Measurements from ENCODE around the gene GDF7. TPM values are rescaled to one million over a fixed set of nuclear protein-coding genes. Genes with fewer than 3 reads are reported as not detected.

GDF7 gene
- polyA plus RNA-seq, 1 of the 3 experiments (the other 2 are of a cell fraction): 0.02 TPM

DNA sequence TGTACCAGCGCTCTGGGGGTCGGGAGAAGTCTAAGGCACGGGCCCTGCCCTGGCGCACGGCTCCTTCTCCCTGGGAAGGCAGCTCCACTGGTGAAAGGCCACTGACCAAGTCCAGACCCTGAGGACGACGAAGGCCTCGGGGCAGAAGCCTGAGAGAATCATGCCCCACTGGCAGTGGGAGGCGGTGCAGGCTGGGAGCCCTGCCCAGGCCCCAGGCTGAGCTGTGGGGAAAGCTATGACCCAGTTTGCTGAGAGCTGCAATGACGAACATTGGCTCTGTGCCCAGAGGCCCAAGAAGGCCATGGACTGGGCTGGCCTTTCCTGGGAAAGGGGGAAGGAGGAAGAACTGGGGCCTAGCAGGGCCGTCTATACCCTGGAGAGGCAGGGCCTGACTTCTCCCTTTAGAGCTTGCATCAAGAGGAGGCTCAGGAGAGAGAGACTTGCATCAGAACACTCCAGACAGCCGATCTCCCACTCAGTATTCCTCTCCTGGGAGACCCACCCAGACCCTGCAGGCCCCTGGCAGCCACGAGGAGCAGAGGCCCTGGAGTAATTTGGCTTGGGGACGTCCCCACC, 49.0 kb upstream of the GDF7 start (continued):
- TF ChIP-seq, protein P1, sequence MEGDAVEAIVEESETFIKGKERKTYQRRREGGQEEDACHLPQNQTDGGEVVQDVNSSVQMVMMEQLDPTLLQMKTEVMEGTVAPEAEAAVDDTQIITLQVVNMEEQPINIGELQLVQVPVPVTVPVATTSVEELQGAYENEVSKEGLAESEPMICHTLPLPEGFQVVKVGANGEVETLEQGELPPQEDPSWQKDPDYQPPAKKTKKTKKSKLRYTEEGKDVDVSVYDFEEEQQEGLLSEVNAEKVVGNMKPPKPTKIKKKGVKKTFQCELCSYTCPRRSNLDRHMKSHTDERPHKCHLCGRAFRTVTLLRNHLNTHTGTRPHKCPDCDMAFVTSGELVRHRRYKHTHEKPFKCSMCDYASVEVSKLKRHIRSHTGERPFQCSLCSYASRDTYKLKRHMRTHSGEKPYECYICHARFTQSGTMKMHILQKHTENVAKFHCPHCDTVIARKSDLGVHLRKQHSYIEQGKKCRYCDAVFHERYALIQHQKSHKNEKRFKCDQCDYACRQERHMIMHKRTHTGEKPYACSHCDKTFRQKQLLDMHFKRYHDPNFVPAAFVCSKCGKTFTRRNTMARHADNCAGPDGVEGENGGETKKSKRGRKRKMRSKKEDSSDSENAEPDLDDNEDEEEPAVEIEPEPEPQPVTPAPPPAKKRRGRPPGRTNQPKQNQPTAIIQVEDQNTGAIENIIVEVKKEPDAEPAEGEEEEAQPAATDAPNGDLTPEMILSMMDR (IDR thresholded peaks at IDR 0.05): peak; percentile 56

- H3K36me3 ChIP-seq (replicated peaks in 1 of 2; ENCODE audit: control insufficient read depth in 1 of 2, insufficient read depth in 2 of 2, low read length in 1 of 2): peaks cover 0 to 26% of the 10 kb centered on the region in 2 experiments
- H3F3A ChIP-seq (replicated peaks; ENCODE audit: insufficient read depth): no peaks in the 10 kb centered on the region
- no peaks in the 10 kb centered on the region for H3K27me3 ChIP-seq (ENCODE audit: insufficient read depth)
- 94% methylated on average over 9 of the region's 10 CpGs for WGBS (ENCODE audit: low lambda C conversion rate)
- no peaks in the 10 kb centered on the region for H3K9me3 ChIP-seq
- POLR2A ChIA-PET: interaction anchor here (1.1 to 2.4 kb wide), 2 partner anchors 168 to 171 kb away, joined by 4 to 18 read pairs; partner anchors contain the start of gene RHOB
- peak overlapping the region; percentile 67 to 90 for H3K27ac ChIP-seq (ENCODE audit: low read depth in 2 of 2, low read length in 1 of 2)
- H3K9me2 ChIP-seq: no peaks in the 10 kb centered on the region
- H3K4me3 ChIP-seq (ENCODE audit: low read depth in 2 of 2, low read length in 1 of 2): no peak overlapping the region
- H3K4me2 ChIP-seq: peak overlapping the region; percentile 24; the same call in 1 of the 2 replicates
- H3K9ac ChIP-seq: peak overlapping the region; percentile 80
- no peaks in the 10 kb centered on the region for H4K20me1 ChIP-seq (ENCODE audit: insufficient read depth)
- TF ChIP-seq NRF1 (IDR thresholded peaks at IDR 0.05; ENCODE audit: low read depth, low read length): no peak
- TF ChIP-seq CHD2 (IDR thresholded peaks at IDR 0.05; ENCODE audit: low read length, partially characterized antibody): no peak
- TF ChIP-seq EZH2phosphoT487 (IDR thresholded peaks at IDR 0.05; ENCODE audit: borderline replicate concordance, low read depth): no peak
- TF ChIP-seq USF1 (IDR thresholded peaks at IDR 0.05; ENCODE audit: borderline replicate concordance, low read depth): no peak
- no peak for TF ChIP-seq NFIC (IDR thresholded peaks at IDR 0.05; ENCODE audit: borderline replicate concordance)
- TF ChIP-seq, protein P1 (IDR thresholded peaks at IDR 0.05): no peak
- TF ChIP-seq, protein P2, sequence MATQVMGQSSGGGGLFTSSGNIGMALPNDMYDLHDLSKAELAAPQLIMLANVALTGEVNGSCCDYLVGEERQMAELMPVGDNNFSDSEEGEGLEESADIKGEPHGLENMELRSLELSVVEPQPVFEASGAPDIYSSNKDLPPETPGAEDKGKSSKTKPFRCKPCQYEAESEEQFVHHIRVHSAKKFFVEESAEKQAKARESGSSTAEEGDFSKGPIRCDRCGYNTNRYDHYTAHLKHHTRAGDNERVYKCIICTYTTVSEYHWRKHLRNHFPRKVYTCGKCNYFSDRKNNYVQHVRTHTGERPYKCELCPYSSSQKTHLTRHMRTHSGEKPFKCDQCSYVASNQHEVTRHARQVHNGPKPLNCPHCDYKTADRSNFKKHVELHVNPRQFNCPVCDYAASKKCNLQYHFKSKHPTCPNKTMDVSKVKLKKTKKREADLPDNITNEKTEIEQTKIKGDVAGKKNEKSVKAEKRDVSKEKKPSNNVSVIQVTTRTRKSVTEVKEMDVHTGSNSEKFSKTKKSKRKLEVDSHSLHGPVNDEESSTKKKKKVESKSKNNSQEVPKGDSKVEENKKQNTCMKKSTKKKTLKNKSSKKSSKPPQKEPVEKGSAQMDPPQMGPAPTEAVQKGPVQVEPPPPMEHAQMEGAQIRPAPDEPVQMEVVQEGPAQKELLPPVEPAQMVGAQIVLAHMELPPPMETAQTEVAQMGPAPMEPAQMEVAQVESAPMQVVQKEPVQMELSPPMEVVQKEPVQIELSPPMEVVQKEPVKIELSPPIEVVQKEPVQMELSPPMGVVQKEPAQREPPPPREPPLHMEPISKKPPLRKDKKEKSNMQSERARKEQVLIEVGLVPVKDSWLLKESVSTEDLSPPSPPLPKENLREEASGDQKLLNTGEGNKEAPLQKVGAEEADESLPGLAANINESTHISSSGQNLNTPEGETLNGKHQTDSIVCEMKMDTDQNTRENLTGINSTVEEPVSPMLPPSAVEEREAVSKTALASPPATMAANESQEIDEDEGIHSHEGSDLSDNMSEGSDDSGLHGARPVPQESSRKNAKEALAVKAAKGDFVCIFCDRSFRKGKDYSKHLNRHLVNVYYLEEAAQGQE (IDR thresholded peaks at IDR 0.05; ENCODE audit: low read depth, low read length): no peak
- TF ChIP-seq FOXM1 (IDR thresholded peaks at IDR 0.05; ENCODE audit: low read depth): no peak
- TF ChIP-seq TAF1 (IDR thresholded peaks at IDR 0.05; ENCODE audit: borderline replicate concordance, low read depth, low read length): no peak
- no peak for TF ChIP-seq RXRA (IDR thresholded peaks at IDR 0.05; ENCODE audit: borderline replicate concordance, low read depth)
- TF ChIP-seq EP300 (IDR thresholded peaks at IDR 0.05; ENCODE audit: borderline replicate concordance in 1 of 2, low read depth in 1 of 2, low read length in 1 of 2): no peak
- no peak for TF ChIP-seq TCF12 (IDR thresholded peaks at IDR 0.05)
- no peak for TF ChIP-seq TEAD4 (IDR thresholded peaks at IDR 0.05; ENCODE audit: borderline replicate concordance, insufficient read depth)
- no peak for TF ChIP-seq RCOR1 (IDR thresholded peaks at IDR 0.05; ENCODE audit: low read length)
- TF ChIP-seq, protein P3, sequence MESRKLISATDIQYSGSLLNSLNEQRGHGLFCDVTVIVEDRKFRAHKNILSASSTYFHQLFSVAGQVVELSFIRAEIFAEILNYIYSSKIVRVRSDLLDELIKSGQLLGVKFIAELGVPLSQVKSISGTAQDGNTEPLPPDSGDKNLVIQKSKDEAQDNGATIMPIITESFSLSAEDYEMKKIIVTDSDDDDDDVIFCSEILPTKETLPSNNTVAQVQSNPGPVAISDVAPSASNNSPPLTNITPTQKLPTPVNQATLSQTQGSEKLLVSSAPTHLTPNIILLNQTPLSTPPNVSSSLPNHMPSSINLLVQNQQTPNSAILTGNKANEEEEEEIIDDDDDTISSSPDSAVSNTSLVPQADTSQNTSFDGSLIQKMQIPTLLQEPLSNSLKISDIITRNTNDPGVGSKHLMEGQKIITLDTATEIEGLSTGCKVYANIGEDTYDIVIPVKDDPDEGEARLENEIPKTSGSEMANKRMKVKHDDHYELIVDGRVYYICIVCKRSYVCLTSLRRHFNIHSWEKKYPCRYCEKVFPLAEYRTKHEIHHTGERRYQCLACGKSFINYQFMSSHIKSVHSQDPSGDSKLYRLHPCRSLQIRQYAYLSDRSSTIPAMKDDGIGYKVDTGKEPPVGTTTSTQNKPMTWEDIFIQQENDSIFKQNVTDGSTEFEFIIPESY (IDR thresholded peaks at IDR 0.05; ENCODE audit: borderline replicate concordance, low read depth): no peak
- no peak for TF ChIP-seq MXI1 (IDR thresholded peaks at IDR 0.05; ENCODE audit: low read depth, low read length)
- TF ChIP-seq RAD21 (IDR thresholded peaks at IDR 0.05; ENCODE audit: low read length): no peak
- TF ChIP-seq POLR2AphosphoS5 (IDR thresholded peaks at IDR 0.05; ENCODE audit: low read depth, low read length): no peak
- peak overlapping the region; percentile 91 for H2AFZ ChIP-seq (ENCODE audit: low read depth)
- CTCF ChIA-PET: interaction anchor here (0.8 to 5.2 kb wide), 18 partner anchors 12 to 240 kb away, joined by 3 to 27 read pairs (median 5); partner anchors contain the start of gene RHOB
- H3K4me1 ChIP-seq (ENCODE audit: control insufficient read depth in 1 of 2, insufficient read depth in 2 of 2, low read depth in 1 of 2, low read length in 1 of 2): peaks cover 18 to 41% of the 10 kb centered on the region in 2 experiments; a peak in 3 of 4 replicates
- no peaks in the 10 kb centered on the region for H3K79me2 ChIP-seq (ENCODE audit: insufficient read depth)
- no peak for DNase-seq
These were observed 48.5 kb upstream of the GDF7 start for GRCh38 chr2:20618468-20618885.
